Astrocyte of the cerebellum (primary cell): ENCODE data around the gene AJAP1.

Source experiments
- DNase-seq: peaks from one replicate; pipeline ENCODE4 v3.0.0-alpha.2; 2011; ENCODE audit warnings: low read depth
- H3K4me3 ChIP-seq: 2 replicates; pipeline ENCODE4 v1.5.1; 2011; ENCODE audit warnings: mild to moderate bottlenecking, low read depth, low read length, moderate library complexity
- in situ Hi-C: cut with HindIII; loops from 2 replicates; pipeline ENCODE4 v1.10.0; 2017; ENCODE audit warnings: low sequenced_read_pairs
- TF ChIP-seq, protein P1 (sequence below): IDR thresholded peaks from 2 replicates; pipeline ENCODE4 v1.5.1; 2012; ENCODE audit warnings: low read length, low read depth, moderate library complexity, mild to moderate bottlenecking; ENCODE audit errors: missing control alignments

AJAP1 gene

DNA sequence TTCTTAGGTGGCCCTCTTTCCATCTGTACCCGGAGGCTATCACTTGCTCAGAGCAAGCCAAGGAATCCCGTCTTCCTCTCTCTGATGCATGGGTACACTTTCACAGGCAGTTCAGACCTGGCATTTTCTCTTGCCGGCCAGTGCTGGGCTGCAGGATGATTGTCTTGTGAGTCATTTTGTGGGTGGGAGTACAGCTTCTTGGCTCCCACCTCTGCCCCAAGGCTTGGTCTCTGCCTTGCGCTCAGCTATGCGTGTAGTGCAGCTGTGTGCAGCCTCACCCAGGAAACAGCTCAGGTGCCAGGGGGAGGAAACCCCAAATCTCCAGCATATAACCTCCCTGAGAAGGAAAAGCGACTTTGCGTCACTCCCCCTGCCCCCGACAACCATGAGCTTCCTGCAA lies 3.9 kb upstream of the AJAP1 start:
- TF ChIP-seq, protein P1, sequence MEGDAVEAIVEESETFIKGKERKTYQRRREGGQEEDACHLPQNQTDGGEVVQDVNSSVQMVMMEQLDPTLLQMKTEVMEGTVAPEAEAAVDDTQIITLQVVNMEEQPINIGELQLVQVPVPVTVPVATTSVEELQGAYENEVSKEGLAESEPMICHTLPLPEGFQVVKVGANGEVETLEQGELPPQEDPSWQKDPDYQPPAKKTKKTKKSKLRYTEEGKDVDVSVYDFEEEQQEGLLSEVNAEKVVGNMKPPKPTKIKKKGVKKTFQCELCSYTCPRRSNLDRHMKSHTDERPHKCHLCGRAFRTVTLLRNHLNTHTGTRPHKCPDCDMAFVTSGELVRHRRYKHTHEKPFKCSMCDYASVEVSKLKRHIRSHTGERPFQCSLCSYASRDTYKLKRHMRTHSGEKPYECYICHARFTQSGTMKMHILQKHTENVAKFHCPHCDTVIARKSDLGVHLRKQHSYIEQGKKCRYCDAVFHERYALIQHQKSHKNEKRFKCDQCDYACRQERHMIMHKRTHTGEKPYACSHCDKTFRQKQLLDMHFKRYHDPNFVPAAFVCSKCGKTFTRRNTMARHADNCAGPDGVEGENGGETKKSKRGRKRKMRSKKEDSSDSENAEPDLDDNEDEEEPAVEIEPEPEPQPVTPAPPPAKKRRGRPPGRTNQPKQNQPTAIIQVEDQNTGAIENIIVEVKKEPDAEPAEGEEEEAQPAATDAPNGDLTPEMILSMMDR: no peak
- DNase-seq: no peak
- in situ Hi-C loops: no loop called here

DNA sequence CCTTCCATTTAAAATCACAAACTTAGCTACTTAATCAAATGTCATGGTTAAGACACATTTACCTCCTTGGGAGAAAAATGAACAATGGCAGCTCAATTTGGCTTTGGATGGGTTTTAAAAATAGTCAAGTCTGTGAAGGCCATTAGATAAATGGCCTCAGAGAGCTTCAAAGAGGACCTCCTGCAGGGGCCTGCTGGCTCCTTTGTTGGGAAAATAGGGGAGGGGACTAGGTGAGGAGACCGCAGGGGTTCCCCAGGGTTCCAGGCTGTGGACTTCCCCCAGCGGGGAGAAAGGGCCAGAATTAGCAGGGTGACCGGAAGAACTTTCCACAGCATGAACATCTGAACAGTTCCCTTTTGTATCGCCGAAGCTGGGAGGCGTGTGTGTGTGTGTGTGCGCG lies 3.4 kb upstream of the AJAP1 start:
- DNase-seq: no peak
- in situ Hi-C loops: no loop called here
- TF ChIP-seq, protein P1: no peak
- H3K4me3 ChIP-seq: no peak overlapping the region

More for the DNA sequence above, 3.9 kb upstream of the AJAP1 start:
- no peak overlapping the region for H3K4me3 ChIP-seq

DNA sequence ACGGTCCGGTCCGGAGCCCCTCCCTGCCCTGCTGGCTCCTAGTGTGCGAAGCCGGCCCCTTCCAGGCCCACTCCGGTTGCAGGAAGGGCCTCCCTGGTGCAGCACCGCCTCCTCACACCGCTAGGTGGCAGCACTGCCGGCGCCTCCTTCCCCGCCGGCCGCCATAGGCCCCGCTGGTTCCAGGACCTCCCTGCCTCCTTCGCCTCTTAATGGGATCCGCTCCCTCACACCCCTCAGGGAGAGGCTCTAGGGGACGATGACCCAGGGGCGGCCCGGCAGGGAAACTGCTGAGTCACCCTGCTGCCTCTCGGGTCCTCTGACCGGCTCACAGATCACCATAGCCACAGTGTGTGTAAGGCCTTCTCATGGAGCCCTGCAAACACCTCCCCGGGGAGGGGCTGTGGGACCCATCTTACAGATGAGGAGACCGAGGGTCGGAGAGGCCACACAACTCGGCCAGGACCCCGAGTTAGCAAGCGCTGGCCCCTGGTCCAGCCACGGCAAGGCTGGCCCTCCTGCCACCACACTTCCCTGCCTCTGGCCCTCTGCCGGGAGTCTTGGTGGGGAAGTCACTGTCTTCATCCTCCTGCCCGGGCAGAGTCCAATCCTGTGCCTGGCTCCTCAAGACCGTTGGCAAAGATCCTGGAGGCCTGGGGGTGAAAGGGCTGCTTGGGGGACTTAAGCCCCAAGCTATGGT lies 1.6 kb upstream of the AJAP1 start:
- no peak overlapping the region for H3K4me3 ChIP-seq
- no peak for DNase-seq
- in situ Hi-C loops: no loop called here
- TF ChIP-seq, protein P1: peak; percentile 86

DNA sequence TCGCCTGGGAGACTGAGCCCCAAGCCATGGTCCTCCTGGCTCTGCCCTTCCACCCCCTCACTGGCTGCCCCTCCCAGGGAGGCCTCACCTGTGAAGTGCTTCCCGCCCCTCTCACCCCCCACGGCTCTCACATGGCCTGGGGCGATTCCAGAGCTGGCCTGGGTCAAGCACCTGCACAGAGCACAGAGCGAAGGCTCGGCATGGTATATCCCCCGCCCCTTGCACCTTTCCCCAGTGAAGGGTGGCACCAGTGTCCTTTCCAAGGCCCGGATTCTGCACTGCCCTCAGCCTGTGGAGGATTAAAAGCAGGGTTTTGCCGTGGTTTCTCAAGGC lies 1.1 kb upstream of the AJAP1 start:
- H3K4me3 ChIP-seq: no peak overlapping the region
- DNase-seq: no peak
- in situ Hi-C loops: no loop called here
- TF ChIP-seq, protein P1: no peak

DNA sequence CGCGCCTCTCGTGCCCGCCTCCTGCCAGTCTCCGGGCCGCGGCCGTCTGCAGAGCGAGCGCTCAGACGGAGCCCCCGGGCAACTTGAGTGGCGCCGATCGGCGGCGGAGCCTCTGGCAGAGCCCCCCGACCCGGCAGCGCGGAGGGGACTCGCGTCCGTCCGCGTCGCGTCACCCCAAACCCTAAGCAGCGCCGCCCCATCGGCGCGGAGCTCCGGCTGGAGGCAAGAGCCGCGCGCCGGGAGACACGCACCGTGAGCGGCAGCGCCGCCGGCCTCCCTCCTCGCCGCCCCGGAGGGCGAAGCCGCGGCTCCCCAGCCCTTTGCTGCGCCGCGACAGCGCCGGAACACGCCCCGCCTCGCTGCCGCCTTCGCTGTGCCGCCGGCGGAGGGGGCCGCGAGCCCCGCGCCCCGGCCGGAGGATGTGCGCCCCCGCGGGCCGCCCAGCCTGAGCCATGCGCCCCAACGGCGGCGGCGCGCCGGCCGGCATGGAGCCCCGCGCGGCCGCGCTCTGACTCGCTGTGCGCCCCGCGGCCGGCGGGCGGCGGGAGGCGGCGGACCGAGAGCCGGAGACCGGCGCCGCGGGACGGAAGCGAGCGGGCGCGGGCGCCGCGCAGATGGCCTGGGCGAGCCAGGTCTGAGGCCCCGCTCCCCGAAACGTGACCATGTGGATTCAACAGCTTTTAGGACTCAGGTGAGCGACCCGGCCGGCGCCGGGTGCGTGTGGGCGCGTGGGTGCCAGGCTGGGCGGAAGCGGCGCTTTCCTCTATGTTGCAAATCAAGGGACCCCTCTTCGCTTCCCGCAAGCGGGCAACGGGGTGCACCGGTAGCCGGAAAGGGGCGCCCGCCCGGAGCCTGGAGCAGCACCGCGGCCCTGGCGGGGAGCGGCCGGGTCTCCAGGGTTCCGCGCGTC lies 610 bp downstream of the AJAP1 start:
- H3K4me3 ChIP-seq: no peak overlapping the region
- no peak for DNase-seq
- TF ChIP-seq, protein P1: no peak
- in situ Hi-C loops: no loop called here

DNA sequence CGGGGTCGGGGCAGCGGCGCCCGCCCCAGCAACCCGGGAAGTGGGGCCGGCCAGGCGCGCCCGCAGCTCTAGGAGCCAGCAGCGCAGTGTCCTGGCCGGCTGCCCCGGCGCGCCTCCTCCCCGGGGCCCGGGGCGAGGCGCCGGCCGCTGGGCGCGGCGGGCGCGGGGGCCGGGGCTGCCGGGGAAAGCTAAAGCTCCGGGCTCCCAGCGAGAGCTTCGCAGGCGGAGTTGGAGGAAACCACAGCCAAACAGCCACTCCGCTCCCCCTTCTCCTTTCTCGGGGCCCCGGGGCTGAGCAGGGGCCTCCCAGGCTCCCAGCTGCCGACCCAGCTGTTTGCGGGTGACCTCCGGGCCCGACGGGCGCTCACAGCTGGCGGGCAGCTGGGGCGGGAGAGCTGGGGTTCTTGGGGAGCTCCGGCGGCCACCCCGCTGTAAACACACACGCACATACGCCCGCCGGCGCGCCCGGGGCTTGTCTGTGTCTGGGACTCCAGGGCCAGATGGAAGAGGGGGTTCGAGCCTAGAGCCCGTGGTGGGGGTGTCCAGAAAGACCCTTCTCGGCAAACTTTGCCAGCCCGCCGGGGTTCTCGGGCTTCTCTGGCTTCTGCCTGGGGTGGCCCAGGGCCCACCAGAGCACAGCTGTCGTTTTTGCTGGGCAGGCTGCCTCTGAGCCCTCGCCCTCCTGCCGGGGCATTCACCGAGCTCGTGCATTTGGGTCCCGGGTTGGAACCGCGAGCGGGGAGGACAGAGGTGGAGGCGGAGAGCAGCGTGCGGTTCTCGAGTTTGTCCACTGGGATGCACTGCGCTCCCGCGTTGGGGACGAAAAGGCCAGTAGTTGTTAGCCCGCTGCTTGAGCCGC lies 1.5 kb downstream of the AJAP1 start:
- no peak for DNase-seq
- TF ChIP-seq, protein P1: peak; percentile 38
- no peak overlapping the region for H3K4me3 ChIP-seq
- in situ Hi-C loops: no loop called here
